ENCODE data around the gene SMURF1.

The SMURF1 gene

DNA sequence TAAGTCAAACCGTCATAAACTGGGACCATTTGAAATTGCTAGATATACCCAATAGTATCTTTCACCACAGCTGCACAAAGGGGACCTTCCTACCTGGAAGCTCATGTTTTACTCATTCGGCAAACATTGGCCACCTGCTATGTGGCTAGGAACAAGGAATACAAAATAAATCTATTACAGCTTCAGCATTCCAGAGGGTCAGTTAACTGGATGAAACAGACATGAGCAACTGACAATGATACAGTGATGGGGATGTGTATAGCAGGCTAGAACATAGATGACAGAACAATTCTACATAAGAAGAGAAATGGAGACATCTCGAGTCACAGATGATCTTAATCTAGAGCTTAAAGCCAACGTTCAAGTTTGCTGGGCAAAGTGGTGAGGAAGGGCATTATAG, 3.1 kb upstream of the SMURF1 start:
- in situ Hi-C loops (cut with HindIII; ENCODE audit: low pct_ligation_motif_present, low sequenced_read_pairs): no loop called here
- H3K4me3 ChIP-seq (ENCODE audit: low read depth, low read length): no peak overlapping the region
- no peak overlapping the region for H3K27ac ChIP-seq
- H3K36me3 ChIP-seq (replicated peaks): no peaks in the 10 kb centered on the region
- no peaks in the 10 kb centered on the region for H3K27me3 ChIP-seq (replicated peaks)
- no peak for DNase-seq
- TF ChIP-seq CTCF (IDR thresholded peaks at IDR 0.05; ENCODE audit: low read depth, low read length, missing control alignments): no peak

DNA sequence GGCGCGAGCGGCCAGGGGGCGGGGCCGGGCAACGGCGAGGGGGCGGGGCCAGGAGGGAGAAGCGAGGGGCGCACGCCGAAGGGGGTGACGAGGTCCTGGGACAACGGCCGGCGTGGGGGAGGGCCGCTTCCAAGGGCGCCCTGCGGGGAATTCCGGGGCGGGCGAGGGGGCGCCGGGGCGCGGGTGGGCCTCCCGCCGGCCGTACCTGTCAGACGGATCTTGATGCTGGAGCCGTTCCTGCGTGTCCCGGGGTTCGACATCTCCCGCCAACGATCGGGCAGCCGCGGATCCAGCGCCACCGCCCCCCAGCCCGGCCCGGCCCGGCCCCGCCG, 421 bp downstream of the SMURF1 start:
- Histone ChIP-seq H3K4me3 (ENCODE audit: low read depth, low read length) (peak overlapping the region; percentile 63), H3K27me3 (replicated peaks) (no peaks in the 10 kb centered on the region), H3K36me3 (replicated peaks) (no peaks in the 10 kb centered on the region), H3K27ac (peak overlapping the region; percentile 83)
- DNase-seq: no peak
- in situ Hi-C loops (cut with HindIII; ENCODE audit: low pct_ligation_motif_present, low sequenced_read_pairs): no loop called here
- no peak for TF ChIP-seq CTCF (IDR thresholded peaks at IDR 0.05; ENCODE audit: low read depth, low read length, missing control alignments)

GRCh38 chr7:99142727-99143520, 984 bp downstream of the SMURF1 start:
- DNase-seq: peak; percentile 96
- H3K27me3 ChIP-seq (replicated peaks): no peaks in the 10 kb centered on the region
- peak overlapping the region; percentile 63 for H3K4me3 ChIP-seq (ENCODE audit: low read depth, low read length)
- no peak for TF ChIP-seq CTCF (IDR thresholded peaks at IDR 0.05; ENCODE audit: low read depth, low read length, missing control alignments)
- H3K27ac ChIP-seq: peak overlapping the region; percentile 48
- no peaks in the 10 kb centered on the region for H3K36me3 ChIP-seq (replicated peaks)
- in situ Hi-C loops (cut with HindIII; ENCODE audit: low pct_ligation_motif_present, low sequenced_read_pairs): no loop called here

- Histone ChIP-seq H3K27ac (peak overlapping the region; percentile 71), H3K36me3 (replicated peaks) (no peaks in the 10 kb centered on the region), H3K4me3 (ENCODE audit: low read depth, low read length) (peak overlapping the region; percentile 63), H3K27me3 (replicated peaks) (no peaks in the 10 kb centered on the region)
- DNase-seq: peak; percentile 65
- in situ Hi-C loops (cut with HindIII; ENCODE audit: low pct_ligation_motif_present, low sequenced_read_pairs): no loop called here
- no peak for TF ChIP-seq CTCF (IDR thresholded peaks at IDR 0.05; ENCODE audit: low read depth, low read length, missing control alignments)
These were observed 1.8 kb downstream of the SMURF1 start for GRCh38 chr7:99141841-99142726.

GRCh38 chr7:99141334-99141733, 2.6 kb downstream of the SMURF1 start:
- in situ Hi-C loops (cut with HindIII; ENCODE audit: low pct_ligation_motif_present, low sequenced_read_pairs): no loop called here
- H3K4me3 ChIP-seq (ENCODE audit: low read depth, low read length): peak overlapping the region; percentile 63
- peak overlapping the region; percentile 71 for H3K27ac ChIP-seq

More at GRCh38 chr7:99141334-99141733, 2.6 kb downstream of the SMURF1 start:
- TF ChIP-seq CTCF (IDR thresholded peaks at IDR 0.05; ENCODE audit: low read depth, low read length, missing control alignments): no peak
- no peaks in the 10 kb centered on the region for H3K36me3 ChIP-seq (replicated peaks)
- H3K27me3 ChIP-seq (replicated peaks): no peaks in the 10 kb centered on the region
- DNase-seq: no peak

Measured in brain microvascular endothelial cell (primary cell).